Measurements from ENCODE around the gene EXOC5. TPM values are rescaled to one million over a fixed set of nuclear protein-coding genes. Genes with fewer than 3 reads are reported as not detected.
"Not testable (repeated sequence)": the region's sequence is repeated elsewhere in the genome, so short reads cannot be mapped to it uniquely, and the experiment has no call there.

EXOC5 gene
- total RNA-seq, 1 donor from 2014 or later: 48.5 TPM

- TF ChIP-seq CTCF (IDR thresholded peaks at IDR 0.05; ENCODE audit: unreplicated experiment): no peak
- Mint-ChIP-seq H3K9me3 (no peaks in the 10 kb centered on the region), H3K4me3 (no peak overlapping the region), H3K27ac (no peak overlapping the region), H3K4me1 (peaks cover 19% of the 10 kb centered on the region), H3K36me3 (peaks cover 11% of the 10 kb centered on the region), H3K27me3 (ENCODE audit: low read depth) (no peaks in the 10 kb centered on the region)
- no peak for DNase-seq (ENCODE audit: low spot score in 2 of 2, unreplicated experiment in 2 of 2)
These were observed 4.5 kb upstream of the EXOC5 start for GRCh38 chr14:57273236-57273635.

DNA sequence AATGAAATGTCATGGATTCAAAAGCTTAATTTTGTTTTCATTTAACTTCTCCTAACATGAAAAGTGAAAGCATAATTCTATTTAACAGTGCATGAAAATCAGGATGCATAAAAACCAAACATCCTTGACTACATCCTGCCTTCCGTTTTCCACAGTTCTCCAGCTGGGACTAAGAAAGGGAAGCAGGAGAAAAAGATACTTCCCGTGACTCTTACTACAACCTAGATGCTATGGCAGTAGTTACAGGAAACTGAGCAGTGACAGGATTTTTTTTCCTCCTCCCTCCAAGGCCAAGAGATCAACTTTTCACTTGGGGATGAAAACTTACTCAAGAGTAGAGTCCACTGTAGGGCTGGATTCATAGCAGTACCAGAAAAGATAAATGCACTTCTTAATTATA lies 2.6 kb downstream of the EXOC5 start:
- H3K27ac Mint-ChIP-seq: peak overlapping the region; percentile 31

GRCh38 chr14:57262117-57262516 lies 6.6 kb downstream of the EXOC5 start:
- no peak for DNase-seq (ENCODE audit: low spot score in 2 of 2, unreplicated experiment in 2 of 2)
- H3K27me3 Mint-ChIP-seq (ENCODE audit: low read depth): no peaks in the 10 kb centered on the region
- peaks cover 9% of the 10 kb centered on the region for H3K4me1 Mint-ChIP-seq
- no peaks in the 10 kb centered on the region for H3K9me3 Mint-ChIP-seq
- no peak overlapping the region for H3K4me3 Mint-ChIP-seq
- no peak overlapping the region for H3K27ac Mint-ChIP-seq
- peaks cover 6% of the 10 kb centered on the region for H3K36me3 Mint-ChIP-seq
- no peak for TF ChIP-seq CTCF (IDR thresholded peaks at IDR 0.05; ENCODE audit: unreplicated experiment)

More for the DNA sequence above, 2.6 kb downstream of the EXOC5 start:
- Mint-ChIP-seq H3K27me3 (ENCODE audit: low read depth) (no peaks in the 10 kb centered on the region), H3K36me3 (no peaks in the 10 kb centered on the region), H3K4me1 (peaks cover 26% of the 10 kb centered on the region), H3K9me3 (no peaks in the 10 kb centered on the region), H3K4me3 (no peak overlapping the region)
- no peak for DNase-seq (ENCODE audit: low spot score in 2 of 2, unreplicated experiment in 2 of 2)
- TF ChIP-seq CTCF (IDR thresholded peaks at IDR 0.05; ENCODE audit: unreplicated experiment): no peak

DNA sequence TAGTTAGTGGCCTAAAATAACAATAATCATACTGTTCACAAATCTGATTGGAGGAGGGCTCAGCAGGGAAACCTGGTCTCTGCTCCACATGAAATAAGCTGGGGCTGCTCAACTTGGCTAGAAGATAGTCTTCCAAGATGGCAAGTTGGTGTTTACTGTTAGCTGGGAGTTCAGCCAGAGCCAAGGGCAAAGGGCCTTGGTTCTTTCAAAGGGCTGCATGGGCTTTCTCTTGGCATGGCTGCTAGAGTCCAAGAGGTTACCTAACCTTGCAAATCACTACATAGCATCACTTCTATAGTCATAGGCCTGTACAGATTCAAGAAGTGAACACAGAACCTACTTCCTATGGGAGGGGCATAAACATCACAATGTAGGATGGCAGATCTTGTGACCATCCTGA lies 7.1 kb downstream of the EXOC5 start:
- no peak for TF ChIP-seq CTCF (IDR thresholded peaks at IDR 0.05; ENCODE audit: unreplicated experiment)
- Mint-ChIP-seq H3K4me1 (peaks cover 6% of the 10 kb centered on the region), H3K27ac (no peak overlapping the region), H3K36me3 (peaks cover 6% of the 10 kb centered on the region), H3K4me3 (no peak overlapping the region), H3K9me3 (no peaks in the 10 kb centered on the region), H3K27me3 (ENCODE audit: low read depth) (no peaks in the 10 kb centered on the region)
- no peak for DNase-seq (ENCODE audit: low spot score in 2 of 2, unreplicated experiment in 2 of 2)

GRCh38 chr14:57259672-57260071 lies 9.0 kb downstream of the EXOC5 start:
- Mint-ChIP-seq H3K36me3 (peaks cover 12% of the 10 kb centered on the region), H3K4me3 (no peak overlapping the region), H3K27ac (no peak overlapping the region), H3K9me3 (no peaks in the 10 kb centered on the region), H3K4me1 (no peaks in the 10 kb centered on the region), H3K27me3 (ENCODE audit: low read depth) (no peaks in the 10 kb centered on the region)
- no peak for TF ChIP-seq CTCF (IDR thresholded peaks at IDR 0.05; ENCODE audit: unreplicated experiment)
- no peak for DNase-seq (ENCODE audit: low spot score in 2 of 2, unreplicated experiment in 2 of 2)

- H3K36me3 Mint-ChIP-seq: peaks cover 15% of the 10 kb centered on the region
- H3K4me1 Mint-ChIP-seq; H3K27me3 Mint-ChIP-seq (ENCODE audit: low read depth); H3K9me3 Mint-ChIP-seq; H3K4me3 Mint-ChIP-seq; DNase-seq (ENCODE audit: low spot score in 2 of 2, unreplicated experiment in 2 of 2); H3K27ac Mint-ChIP-seq: not testable (repeated sequence)
These were observed 10.5 kb downstream of the EXOC5 start for GRCh38 chr14:57258221-57258620.
